HepG2 (cell line): ENCODE data around the gene POLN. TPM values are rescaled to one million over a fixed set of nuclear protein-coding genes. Genes with fewer than 3 reads are reported as not detected.

ENCODE experiments used
- ATAC-seq: fragments of 200-7000 bp; cut with Tn5 transposase; 3 replicates; pipeline ENCODE4 v1.9.1; 2020; ENCODE audit warnings: mild to moderate bottlenecking, moderate library complexity
- BruUV-seq: library from RNA; stranded (reverse); fragments of 400-500 nt; replicated peaks from 2 replicates; lab custom pipeline; 2021; lab: Mats Ljungman, UMichigan
- CTCF ChIA-PET: fragments of 300-600 bp; formaldehyde crosslinking; extraction: SDS; loops from one replicate; lab custom pipeline; 2021; ENCODE audit warnings: low total read pairs, inconsistent platforms, low intra/inter-chr PET ratio; lab: Yijun Ruan, JAX
- POLR2A ChIA-PET: fragments of 350-600 bp; sonication (Branson Sonifier 250); formaldehyde crosslinking; loops from one replicate; lab custom pipeline; 2020; ENCODE audit warnings: antibody characterized with exemption, inconsistent platforms; lab: Yijun Ruan, JAX
- DNase-seq: peaks from one replicate; pipeline ENCODE4 v3.0.0-alpha.2; 2015; ENCODE audit warnings: low spot score
- FAIRE-seq: peaks from 3 replicates; lab custom pipeline; 2011; peaks lifted over from hg19 to GRCh38; lab: Jason Lieb, UNC
- H2AFZ ChIP-seq: one replicate; pipeline ENCODE4 v1.6.1; 2011; ENCODE audit warnings: low read length, inconsistent platforms
- H3K27ac ChIP-seq: fragments of 300-600 bp; 3 replicates; pipeline ENCODE4 v1.8.0; 2011; ENCODE audit warnings: mixed run types, mild to moderate bottlenecking, mixed read lengths, low read length, inconsistent platforms; ENCODE audit not compliant: insufficient read depth; ENCODE audit errors: extremely low read length
- H3K27me3 ChIP-seq, 2 experiments: fragments of 200-600 bp in 1 of 2; 2 replicates in 1 of 2; 3 replicates in 1 of 2; pipeline versions ENCODE4 v1.6.0 to v1.8.0; 2011; ENCODE audit warnings: low read length in 2 of 2, mild to moderate bottlenecking in 2 of 2, moderate library complexity in 2 of 2, inconsistent platforms in 1 of 2; ENCODE audit not compliant: insufficient read depth in 2 of 2, control insufficient read depth in 1 of 2
- H3K36me3 ChIP-seq, 2 experiments: fragments of 200-600 bp in 1 of 2; replicated peaks in 1 of 2; 2 replicates in 1 of 2; 3 replicates in 1 of 2; pipeline versions ENCODE4 v1.5.1 to v1.8.0; 2011; ENCODE audit warnings: low read length in 2 of 2, inconsistent platforms in 1 of 2; ENCODE audit not compliant: insufficient read depth in 2 of 2, control insufficient read depth in 1 of 2
- H3K4me1 ChIP-seq: 2 replicates; pipeline ENCODE4 v1.5.1; 2012; ENCODE audit warnings: low read length, inconsistent platforms; ENCODE audit not compliant: insufficient read depth
- H3K4me2 ChIP-seq: 2 replicates; pipeline ENCODE4 v1.6.0; 2011; ENCODE audit warnings: low read depth, low read length, inconsistent platforms
- H3K4me3 ChIP-seq, 3 experiments: fragments of 200-600 bp in 1 of 3; sonication (generic), shearing (Covaris generic) in 1 of 3; replicated peaks in 1 of 3; 2 replicates each; pipeline ENCODE4 v1.5.1; 2011 to 2016; ENCODE audit warnings: low read length in 3 of 3, inconsistent platforms in 2 of 3, low read depth in 2 of 3, mild to moderate bottlenecking in 2 of 3, control low read depth in 1 of 3, mixed read lengths in 1 of 3; ENCODE audit not compliant: insufficient read depth in 1 of 3
- H3K79me2 ChIP-seq: one replicate; pipeline ENCODE4 v1.6.1; 2011; ENCODE audit warnings: low read length, inconsistent platforms; ENCODE audit not compliant: insufficient read depth
- H3K9ac ChIP-seq: 2 replicates; pipeline ENCODE4 v1.6.0; 2011; ENCODE audit warnings: mild to moderate bottlenecking, low read depth, low read length, inconsistent platforms; ENCODE audit not compliant: insufficient read depth
- H3K9me3 ChIP-seq: 2 replicates; pipeline ENCODE4 v1.5.1; 2012; ENCODE audit warnings: mild to moderate bottlenecking, low read length
- H4K20me1 ChIP-seq: 2 replicates; pipeline ENCODE4 v1.6.0; 2011; ENCODE audit warnings: inconsistent platforms, mild to moderate bottlenecking, low read length, moderate library complexity; ENCODE audit not compliant: insufficient read depth
- AGO1 ChIP-seq: fragments of 200-400 bp; formaldehyde crosslinking; IDR thresholded peaks from 2 replicates; pipeline ENCODE4 v1.6.1; 2017; ENCODE audit warnings: mild to moderate bottlenecking, low read depth, low read length, moderate library complexity; ENCODE audit not compliant: poor library complexity, severe bottlenecking
- DMAP1 ChIP-seq: IDR thresholded peaks from 2 replicates; pipeline ENCODE4 v1.6.1; 2016
- GTF2F1 ChIP-seq: fragments of 150-350 bp; IDR thresholded peaks from 2 replicates; pipeline ENCODE4 v1.6.1; 2014; ENCODE audit warnings: low read length
- HNRNPH1 ChIP-seq: fragments of 200-400 bp; formaldehyde crosslinking; optimal IDR thresholded peaks from 2 replicates; pipeline ENCODE3; 2017; ENCODE audit warnings: mild to moderate bottlenecking, low read depth, low read length
- NFRKB ChIP-seq: fragments of 450-650 bp; IDR thresholded peaks from 2 replicates; pipeline ENCODE4 v1.6.1; 2017
- PAF1 ChIP-seq: IDR thresholded peaks from 2 replicates; pipeline ENCODE4 v1.6.1; 2016; ENCODE audit warnings: missing genetic modification reagents, missing compliant biosample characterization
- SALL2 ChIP-seq: sonication (generic); formaldehyde crosslinking; IDR thresholded peaks from 2 replicates; pipeline ENCODE4 v1.8.1; 2023; ENCODE audit warnings: mild to moderate bottlenecking, missing genetic modification reagents, inconsistent platforms
- SMAD9 ChIP-seq: sonication (generic); formaldehyde crosslinking; IDR thresholded peaks from 2 replicates; pipeline ENCODE4 v1.5.1; 2020; ENCODE audit warnings: mild to moderate bottlenecking, missing genetic modification reagents
- SOX13 ChIP-seq, 3 experiments: fragments of 450-650 bp in 1 of 3; sonication (generic) in 1 of 3; formaldehyde crosslinking in 1 of 3; IDR thresholded peaks in 2 of 3; conservative IDR thresholded peaks in 1 of 3; 2 replicates each; pipeline versions ENCODE4 v1.5.0 to v1.6.1; 2016 to 2020; ENCODE audit warnings: antibody characterized with exemption in 1 of 3, mild to moderate bottlenecking in 1 of 3, missing compliant biosample characterization in 1 of 3, missing genetic modification reagents in 1 of 3, moderate library complexity in 1 of 3
- ZNF180 ChIP-seq: sonication (generic); formaldehyde crosslinking; IDR thresholded peaks from 2 replicates; pipeline ENCODE4 v1.4.0; 2020; ENCODE audit warnings: low read depth, missing genetic modification reagents, borderline replicate concordance
- ZNF30 ChIP-seq: sonication (generic); formaldehyde crosslinking; IDR thresholded peaks from 2 replicates; pipeline ENCODE4 v1.5.0; 2020; ENCODE audit warnings: mild to moderate bottlenecking, missing genetic modification reagents
- ZNF343 ChIP-seq: sonication (generic); formaldehyde crosslinking; IDR thresholded peaks from 2 replicates; pipeline ENCODE4 v1.4.0; 2020; ENCODE audit warnings: mild to moderate bottlenecking, missing genetic modification reagents
- ZNF432 ChIP-seq: sonication (generic); formaldehyde crosslinking; IDR thresholded peaks from 2 replicates; pipeline ENCODE4 v1.5.0; 2020; ENCODE audit warnings: missing genetic modification reagents, mild to moderate bottlenecking, borderline replicate concordance
- ZNF569 ChIP-seq: sonication (generic); formaldehyde crosslinking; IDR thresholded peaks from 2 replicates; pipeline ENCODE4 v1.5.0; 2020; ENCODE audit warnings: mild to moderate bottlenecking, missing genetic modification reagents, moderate library complexity, borderline replicate concordance
- ZNF652 ChIP-seq: IDR thresholded peaks from 2 replicates; pipeline ENCODE4 v1.6.1; 2016; ENCODE audit warnings: low read depth, borderline replicate concordance
- whole genome bisulfite sequencing: methylation state at CpG from one replicate; pipeline ENCODE4 v1.1.6; 2017; ENCODE audit warnings: low lambda C conversion rate; 5-methylcytosine and 5-hydroxymethylcytosine counted together
- in situ Hi-C: cut with HindIII; loops from 2 replicates; pipeline ENCODE4 v1.10.0; 2017; ENCODE audit warnings: low pct_unique_long_range_greater_than_20kb; ENCODE audit not compliant: extremely low pct_ligation_motif_present
- intact Hi-C: fragments of 100-400 bp; cut with micrococcal nuclease; formaldehyde crosslinking; loops from one replicate; pipeline ENCODE4 v1.10.0; 2022; ENCODE audit not compliant: unreplicated experiment
- polyA plus RNA-seq, 8 experiments: library from polyadenylated mRNA; depleted of rRNA in 3 of 8; stranded (reverse) in 7 of 8; unstranded in 1 of 8; fragments of >200 nt; fragmentation: Illumina TruSeq in 4 of 8; extraction: Trizol in 4 of 8; gene quantifications; 2 replicates each; pipeline versions ENCODE4 v1.2.1 to v1.2.3, GENCODE V29; 2011 to 2016; ENCODE audit warnings: low read depth in 4 of 8, missing spikeins in 1 of 8, mixed read lengths in 1 of 8; ENCODE audit not compliant: insufficient read depth in 1 of 8
- total RNA-seq, 5 experiments: library from RNA; depleted of rRNA; stranded (reverse); fragments of >200 nt; fragmentation: Illumina TruSeq; extraction: Trizol; gene quantifications; 2 replicates each; pipeline ENCODE4 v1.2.3, GENCODE V29; 2016; ENCODE audit warnings: low read depth in 1 of 5
- TF ChIP-seq, protein P1 (sequence below): sonication (generic); formaldehyde crosslinking; IDR thresholded peaks from 2 replicates; pipeline ENCODE4 v1.8.0; 2022; ENCODE audit warnings: mild to moderate bottlenecking, missing genetic modification reagents
- TF ChIP-seq, protein P2 (sequence below): sonication (generic); formaldehyde crosslinking; IDR thresholded peaks from 2 replicates; pipeline ENCODE4 v1.8.1; 2022; ENCODE audit warnings: low read depth, mild to moderate bottlenecking, missing genetic modification reagents
- TF ChIP-seq, protein P3 (sequence below): sonication (generic); formaldehyde crosslinking; IDR thresholded peaks from 2 replicates; pipeline ENCODE4 v1.4.0; 2020; ENCODE audit warnings: mild to moderate bottlenecking, low read depth, missing genetic modification reagents

POLN gene
- total and polyA plus RNA-seq, 2 of the 13 experiments (the other 11 are each of a cell fraction or from before 2014, with no cell fraction given) = 0.93 to 1.5 TPM

DNA sequence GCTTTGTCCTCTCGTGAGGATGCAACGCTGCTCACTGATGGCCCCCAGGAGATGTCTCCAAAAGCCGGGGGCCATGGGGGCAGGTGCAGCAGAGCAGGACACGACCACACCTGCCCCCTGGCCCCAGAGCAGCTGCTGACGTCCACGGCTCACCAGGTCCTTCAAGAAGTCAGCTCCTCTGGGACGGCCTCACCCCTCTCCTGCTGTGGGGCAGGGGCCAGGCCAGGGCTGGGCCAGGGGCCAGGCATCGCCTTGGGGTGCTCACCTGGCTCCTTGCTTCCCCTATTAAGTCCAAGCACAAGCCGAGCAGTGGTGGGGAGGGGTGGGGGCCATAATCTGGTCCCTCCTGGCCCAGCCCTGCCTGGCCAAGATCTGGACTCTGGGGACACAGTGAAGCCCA, 48.6 kb upstream of the POLN start:
- FAIRE-seq = no peak
- intact Hi-C loops (no loop called here), in situ Hi-C loops (no loop called here)
- no peak overlapping the region for H3K27ac ChIP-seq
- WGBS = 12% methylated on average over 4 of the region's 9 CpGs
- H3K4me3 ChIP-seq = no peak overlapping the region
- H3K9ac ChIP-seq = no peak overlapping the region
- TF ChIP-seq HNRNPH1 = no peak
- no peak for TF ChIP-seq ZNF569 (CRISPR knock-in tag)
- TF ChIP-seq DMAP1 (CRISPR knock-in tag) = no peak
- TF ChIP-seq ZNF180 (CRISPR knock-in tag) = no peak
- TF ChIP-seq SMAD9 (CRISPR knock-in tag) = no peak
- TF ChIP-seq NFRKB = no peak
- TF ChIP-seq, protein P1, sequence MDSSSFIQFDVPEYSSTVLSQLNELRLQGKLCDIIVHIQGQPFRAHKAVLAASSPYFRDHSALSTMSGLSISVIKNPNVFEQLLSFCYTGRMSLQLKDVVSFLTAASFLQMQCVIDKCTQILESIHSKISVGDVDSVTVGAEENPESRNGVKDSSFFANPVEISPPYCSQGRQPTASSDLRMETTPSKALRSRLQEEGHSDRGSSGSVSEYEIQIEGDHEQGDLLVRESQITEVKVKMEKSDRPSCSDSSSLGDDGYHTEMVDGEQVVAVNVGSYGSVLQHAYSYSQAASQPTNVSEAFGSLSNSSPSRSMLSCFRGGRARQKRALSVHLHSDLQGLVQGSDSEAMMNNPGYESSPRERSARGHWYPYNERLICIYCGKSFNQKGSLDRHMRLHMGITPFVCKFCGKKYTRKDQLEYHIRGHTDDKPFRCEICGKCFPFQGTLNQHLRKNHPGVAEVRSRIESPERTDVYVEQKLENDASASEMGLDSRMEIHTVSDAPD = no peak
- TF ChIP-seq, protein P2, sequence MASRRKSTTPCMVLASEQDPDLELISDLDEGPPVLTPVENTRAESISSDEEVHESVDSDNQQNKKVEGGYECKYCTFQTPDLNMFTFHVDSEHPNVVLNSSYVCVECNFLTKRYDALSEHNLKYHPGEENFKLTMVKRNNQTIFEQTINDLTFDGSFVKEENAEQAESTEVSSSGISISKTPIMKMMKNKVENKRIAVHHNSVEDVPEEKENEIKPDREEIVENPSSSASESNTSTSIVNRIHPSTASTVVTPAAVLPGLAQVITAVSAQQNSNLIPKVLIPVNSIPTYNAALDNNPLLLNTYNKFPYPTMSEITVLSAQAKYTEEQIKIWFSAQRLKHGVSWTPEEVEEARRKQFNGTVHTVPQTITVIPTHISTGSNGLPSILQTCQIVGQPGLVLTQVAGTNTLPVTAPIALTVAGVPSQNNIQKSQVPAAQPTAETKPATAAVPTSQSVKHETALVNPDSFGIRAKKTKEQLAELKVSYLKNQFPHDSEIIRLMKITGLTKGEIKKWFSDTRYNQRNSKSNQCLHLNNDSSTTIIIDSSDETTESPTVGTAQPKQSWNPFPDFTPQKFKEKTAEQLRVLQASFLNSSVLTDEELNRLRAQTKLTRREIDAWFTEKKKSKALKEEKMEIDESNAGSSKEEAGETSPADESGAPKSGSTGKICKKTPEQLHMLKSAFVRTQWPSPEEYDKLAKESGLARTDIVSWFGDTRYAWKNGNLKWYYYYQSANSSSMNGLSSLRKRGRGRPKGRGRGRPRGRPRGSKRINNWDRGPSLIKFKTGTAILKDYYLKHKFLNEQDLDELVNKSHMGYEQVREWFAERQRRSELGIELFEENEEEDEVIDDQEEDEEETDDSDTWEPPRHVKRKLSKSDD = no peak
- no peak for TF ChIP-seq ZNF432 (CRISPR knock-in tag)
- TF ChIP-seq AGO1 = no peak
- no peak for TF ChIP-seq ZNF343 (CRISPR knock-in tag)
- TF ChIP-seq SALL2 (CRISPR knock-in tag) = no peak
- no peak for TF ChIP-seq PAF1 (CRISPR knock-in tag)
- no peak for TF ChIP-seq ZNF30 (CRISPR knock-in tag)
- TF ChIP-seq GTF2F1 = no peak
- no peak for TF ChIP-seq SOX13 (IDR thresholded peaks at IDR 0.05)
- no peak for TF ChIP-seq SOX13 (CRISPR knock-in tag; conservative IDR thresholded peaks at IDR 0.05 in 1 of 2, IDR thresholded peaks at IDR 0.05 in 1 of 2)
- TF ChIP-seq, protein P3, sequence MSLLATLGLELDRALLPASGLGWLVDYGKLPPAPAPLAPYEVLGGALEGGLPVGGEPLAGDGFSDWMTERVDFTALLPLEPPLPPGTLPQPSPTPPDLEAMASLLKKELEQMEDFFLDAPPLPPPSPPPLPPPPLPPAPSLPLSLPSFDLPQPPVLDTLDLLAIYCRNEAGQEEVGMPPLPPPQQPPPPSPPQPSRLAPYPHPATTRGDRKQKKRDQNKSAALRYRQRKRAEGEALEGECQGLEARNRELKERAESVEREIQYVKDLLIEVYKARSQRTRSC = no peak
- TF ChIP-seq ZNF652 (CRISPR knock-in tag) = no peak
- no peak overlapping the region for H2AFZ ChIP-seq
- ChIA-PET POLR2A (no interaction called here), CTCF (no interaction called here)
- H3K9me3 ChIP-seq = no peaks in the 10 kb centered on the region
- H4K20me1 ChIP-seq = no peaks in the 10 kb centered on the region
- DNase-seq = no peak
- no peak overlapping the region for H3K4me2 ChIP-seq
- H3K79me2 ChIP-seq = no peaks in the 10 kb centered on the region
- ATAC-seq = peak; percentile 13; the same call in 2 of the 3 replicates
- peaks cover 4 to 57% of the 10 kb centered on the region in 2 experiments; a peak in 4 of 5 replicates for H3K27me3 ChIP-seq
- BruUV-seq = no TSS peak
- no peaks in the 10 kb centered on the region for H3K4me1 ChIP-seq
- H3K36me3 ChIP-seq = no peaks in the 10 kb centered on the region
